K562 (cell line): ENCODE measurements around the gene HSF2BP. TPM values are rescaled to one million over a fixed set of nuclear protein-coding genes. Genes with fewer than 3 reads are reported as not detected.
A peak's percentile ranks its signal among the peaks of the same experiment; 100 is the strongest.

Source experiments
- ATAC-seq: fragments of 200-7000 bp; cut with Tn5 transposase; 3 replicates; pipeline ENCODE4 v1.9.1; 2020; ENCODE audit warnings: moderate library complexity
- BruUV-seq: library from RNA; stranded (reverse); fragments of 400-500 nt; replicated peaks from 2 replicates; lab custom pipeline; 2021; lab: Mats Ljungman, UMichigan
- CTCF ChIA-PET: fragments of 300-600 bp; formaldehyde crosslinking; extraction: SDS; loops from one replicate; lab custom pipeline; 2021; ENCODE audit warnings: low intra/inter-chr PET ratio; lab: Yijun Ruan, JAX
- POLR2A ChIA-PET: fragments of 300-600, 350-650 bp; sonication (Branson Sonifier 250); formaldehyde crosslinking; extraction: SDS; loops from one replicate; lab custom pipeline; 2021; ENCODE audit warnings: antibody characterized with exemption, inconsistent platforms; lab: Yijun Ruan, JAX
- DNase-seq, 4 experiments: peaks; one replicate each; pipeline versions ENCODE4 v3.0.0 to v3.0.0-alpha.2; 2011 to 2018; ENCODE audit warnings: low spot score in 3 of 4, mixed read lengths in 3 of 4; ENCODE audit errors: extremely low read depth in 1 of 4
- FAIRE-seq: peaks from 2 replicates; lab custom pipeline; 2011; peaks lifted over from hg19 to GRCh38; lab: Jason Lieb, UNC
- H2AFZ ChIP-seq: 2 replicates; pipeline ENCODE4 v1.6.0; 2011; ENCODE audit warnings: low read depth, low read length, control low read depth, inconsistent platforms
- H3K27ac ChIP-seq: fragments of 200-600 bp; 3 replicates; pipeline ENCODE4 v1.8.0; 2011; ENCODE audit warnings: low read depth, mild to moderate bottlenecking, control low read depth, inconsistent platforms, low read length, moderate library complexity, mixed read lengths; ENCODE audit errors: extremely low read depth
- H3K27me3 ChIP-seq, 2 experiments: fragments of 300-600 bp in 1 of 2; 2 replicates in 1 of 2; 3 replicates in 1 of 2; pipeline versions ENCODE4 v1.6.0 to v1.8.0; 2011; ENCODE audit warnings: inconsistent platforms in 2 of 2, low read length in 2 of 2, mild to moderate bottlenecking in 1 of 2, mixed read lengths in 1 of 2, moderate library complexity in 1 of 2; ENCODE audit not compliant: control insufficient read depth in 2 of 2, insufficient read depth in 2 of 2
- H3K36me3 ChIP-seq: fragments of 300-600 bp; 3 replicates; pipeline ENCODE4 v1.8.0; 2011; ENCODE audit warnings: mild to moderate bottlenecking, low read length, inconsistent platforms; ENCODE audit not compliant: control insufficient read depth, insufficient read depth
- H3K4me1 ChIP-seq, 2 experiments: fragments of 200-600 bp in 1 of 2; replicated peaks in 1 of 2; 2 replicates in 1 of 2; 3 replicates in 1 of 2; pipeline versions ENCODE4 v1.5.1 to v1.8.0; 2011; ENCODE audit warnings: inconsistent platforms in 2 of 2, low read length in 2 of 2, mild to moderate bottlenecking in 1 of 2, mixed read lengths in 1 of 2, moderate library complexity in 1 of 2; ENCODE audit not compliant: control insufficient read depth in 2 of 2, insufficient read depth in 2 of 2
- H3K4me2 ChIP-seq: 2 replicates; pipeline ENCODE4 v1.6.1; 2011; ENCODE audit warnings: low read length, control low read depth, inconsistent platforms, mixed read lengths; ENCODE audit not compliant: insufficient read depth
- H3K4me3 ChIP-seq: fragments of 200-600 bp; sonication (generic), shearing (Covaris generic); 2 replicates; pipeline ENCODE4 v1.5.1; 2016; ENCODE audit warnings: control low read depth, inconsistent platforms
- H3K79me2 ChIP-seq: fragments of 200-600 bp; 3 replicates; pipeline ENCODE4 v1.8.0; 2011; ENCODE audit warnings: low read length, inconsistent platforms; ENCODE audit not compliant: control insufficient read depth, insufficient read depth
- H3K9ac ChIP-seq, 2 experiments: 2 replicates each; pipeline versions ENCODE4 v1.6.0 to v1.6.1; 2011; ENCODE audit warnings: low read depth in 2 of 2, low read length in 2 of 2, control low read depth in 1 of 2, inconsistent platforms in 1 of 2, mild to moderate bottlenecking in 1 of 2, mixed read lengths in 1 of 2; ENCODE audit not compliant: insufficient read depth in 1 of 2
- H3K9me1 ChIP-seq: one replicate; pipeline ENCODE4 v1.6.0; 2011; ENCODE audit warnings: inconsistent platforms, mild to moderate bottlenecking, low read length, moderate library complexity; ENCODE audit not compliant: control insufficient read depth, insufficient read depth
- H3K9me3 ChIP-seq: replicated peaks from 2 replicates; pipeline ENCODE4 v1.5.1; 2011; ENCODE audit warnings: low read depth, low read length, inconsistent platforms; ENCODE audit not compliant: control insufficient read depth, insufficient read depth
- H4K20me1 ChIP-seq: replicated peaks from 2 replicates; pipeline ENCODE4 v1.6.1; 2011; ENCODE audit warnings: low read length, inconsistent platforms, mixed read lengths; ENCODE audit not compliant: control insufficient read depth, insufficient read depth
- ARID1B ChIP-seq: fragments of 450-650 bp; IDR thresholded peaks from 2 replicates; pipeline ENCODE4 v1.6.1; 2016; ENCODE audit warnings: antibody characterized with exemption, mild to moderate bottlenecking, inconsistent platforms
- ASH1L ChIP-seq: fragments of 450-650 bp; IDR thresholded peaks from 2 replicates; pipeline ENCODE4 v1.6.1; 2018; ENCODE audit warnings: borderline replicate concordance, mild to moderate bottlenecking, low read depth; ENCODE audit not compliant: partially characterized antibody
- FUS ChIP-seq: fragments of 200-400 bp; formaldehyde crosslinking; optimal IDR thresholded peaks from 2 replicates; pipeline ENCODE3; 2017; ENCODE audit warnings: low read depth, low read length
- HIVEP1 ChIP-seq: fragments of 250-450 bp; sonication (Bioruptor Pico); IDR thresholded peaks from 2 replicates; pipeline ENCODE4 v1.4.0; 2020; ENCODE audit warnings: mild to moderate bottlenecking
- JUN ChIP-seq, 2 experiments: sonication (generic) in 1 of 2; formaldehyde crosslinking in 1 of 2; IDR thresholded peaks; 2 replicates each; pipeline versions ENCODE4 v1.6.1 to v1.8.0; 2012 to 2022; ENCODE audit warnings: borderline replicate concordance in 2 of 2, mild to moderate bottlenecking in 2 of 2, improper control_type of control experiment in 1 of 2, low read depth in 1 of 2, low read length in 1 of 2, missing genetic modification reagents in 1 of 2
- MYBL2 ChIP-seq, 2 experiments: fragments of 450-650 bp in 1 of 2; sonication (generic) in 1 of 2; formaldehyde crosslinking in 1 of 2; IDR thresholded peaks; 2 replicates each; pipeline versions ENCODE4 v1.6.1 to v1.8.1; 2017 to 2022; ENCODE audit warnings: borderline replicate concordance in 1 of 2, inconsistent platforms in 1 of 2, low read depth in 1 of 2, mild to moderate bottlenecking in 1 of 2, missing genetic modification reagents in 1 of 2, moderate library complexity in 1 of 2
- NBN ChIP-seq: fragments of 450-650 bp; IDR thresholded peaks from 2 replicates; pipeline ENCODE4 v1.6.1; 2016; ENCODE audit warnings: low read depth, mild to moderate bottlenecking
- NR4A1 ChIP-seq, 2 experiments: fragments of 250-450 bp in 1 of 2; fragments of 450-650 bp in 1 of 2; sonication (Bioruptor Pico) in 1 of 2; IDR thresholded peaks; 2 replicates each; pipeline versions ENCODE4 v1.4.0 to v1.6.1; 2016 to 2020; ENCODE audit warnings: mild to moderate bottlenecking in 2 of 2, missing compliant biosample characterization in 1 of 2, missing genetic modification characterization in 1 of 2, moderate library complexity in 1 of 2
- POLR2G ChIP-seq: fragments of 200-400 bp; formaldehyde crosslinking; IDR thresholded peaks from 2 replicates; pipeline ENCODE4 v1.6.1; 2017; ENCODE audit warnings: low read depth, mild to moderate bottlenecking, antibody characterized with exemption, low read length, moderate library complexity
- RCOR1 ChIP-seq, 2 experiments: IDR thresholded peaks; 2 replicates each; pipeline ENCODE4 v1.6.1; 2012; ENCODE audit warnings: low read depth in 2 of 2, low read length in 2 of 2, borderline replicate concordance in 1 of 2, improper control_type of control experiment in 1 of 2
- TRIM24 ChIP-seq, 2 experiments: fragments of 450-650 bp; IDR thresholded peaks; 2 replicates each; pipeline ENCODE4 v1.6.1; 2016
- ZBTB7A ChIP-seq: IDR thresholded peaks from 2 replicates; pipeline ENCODE4 v1.6.1; 2011; ENCODE audit warnings: low read depth, mild to moderate bottlenecking, low read length, moderate library complexity, borderline replicate concordance; ENCODE audit not compliant: control insufficient read depth
- ZNF133 ChIP-seq: fragments of 250-450 bp; sonication (Bioruptor Pico); IDR thresholded peaks from 2 replicates; pipeline ENCODE4 v1.4.0; 2020; ENCODE audit warnings: mild to moderate bottlenecking
- ZNF175 ChIP-seq: fragments of 200-800 bp; sonication (Bioruptor generic); IDR thresholded peaks from 2 replicates; pipeline ENCODE4 v1.6.1; 2016; ENCODE audit warnings: low read depth, mild to moderate bottlenecking, missing genetic modification characterization, missing compliant biosample characterization
- ZNF449 ChIP-seq: fragments of 250-450 bp; sonication (Bioruptor Pico); IDR thresholded peaks from 2 replicates; pipeline ENCODE4 v1.8.0; 2022; ENCODE audit warnings: moderate library complexity, mild to moderate bottlenecking, inconsistent platforms
- ZNF766 ChIP-seq: fragments of 200-800 bp; sonication (Bioruptor generic); conservative IDR thresholded peaks from 2 replicates; pipeline ENCODE4 v1.6.1; 2016; ENCODE audit warnings: missing genetic modification characterization, missing compliant biosample characterization
- WGBS: fragments of 100-300 bp; shearing (Covaris generic); methylation state at CpG from one replicate; pipeline ENCODE4 v1.1.6; 2016; ENCODE audit warnings: low coverage, mixed read lengths; ENCODE audit not compliant: insufficient coverage; ENCODE audit errors: missing lambda C conversion rate; 5-methylcytosine and 5-hydroxymethylcytosine counted together
- in situ Hi-C: fragments of 300-500 bp; cut with MboI; formaldehyde crosslinking; loops from 4 replicates; pipeline ENCODE4 v1.15.0; 2018; ENCODE audit warnings: inconsistent platforms, mixed read lengths
- intact Hi-C: fragments of 100-400 bp; cut with micrococcal nuclease; formaldehyde crosslinking; loops from 2 replicates; pipeline ENCODE4 v1.14.2; 2022
- polyA plus RNA-seq, 8 experiments: library from polyadenylated mRNA; depleted of rRNA in 4 of 8; stranded (reverse) in 5 of 8; unstranded in 3 of 8; fragments of >200 nt; fragmentation: Nextera tagmentation in 2 of 8; fragmentation: Illumina TruSeq in 1 of 8; extraction: Ambion mirVana in 2 of 8; extraction: Trizol in 1 of 8; gene quantifications; 2 replicates each; pipeline versions ENCODE4 v1.2.1 to v1.2.3, GENCODE V29; 2011 to 2014; ENCODE audit warnings: inconsistent platforms in 1 of 8, missing spikeins in 1 of 8
- total RNA-seq, 7 experiments: library from RNA; depleted of rRNA in 6 of 7; stranded (reverse); fragments of >200 nt in 6 of 7; fragmentation: Illumina TruSeq in 2 of 7; extraction: Trizol in 2 of 7; gene quantifications; 2 replicates each; pipeline versions ENCODE4 v1.2.1 to v1.2.3, GENCODE V29; 2011 to 2021; ENCODE audit warnings: low replicate concordance in 1 of 7
- TF ChIP-seq, protein P1 (sequence below): fragments of 450-650 bp; IDR thresholded peaks from 2 replicates; pipeline ENCODE4 v1.6.1; 2016; ENCODE audit warnings: low read depth, mild to moderate bottlenecking, moderate library complexity

HSF2BP gene
- total and polyA plus RNA-seq, 9 of the 15 experiments (the other 6 are each of a cell fraction or from before 2014, with no cell fraction given): 0.04 to 0.57 (median 0.20) TPM; not detected in 2

DNA sequence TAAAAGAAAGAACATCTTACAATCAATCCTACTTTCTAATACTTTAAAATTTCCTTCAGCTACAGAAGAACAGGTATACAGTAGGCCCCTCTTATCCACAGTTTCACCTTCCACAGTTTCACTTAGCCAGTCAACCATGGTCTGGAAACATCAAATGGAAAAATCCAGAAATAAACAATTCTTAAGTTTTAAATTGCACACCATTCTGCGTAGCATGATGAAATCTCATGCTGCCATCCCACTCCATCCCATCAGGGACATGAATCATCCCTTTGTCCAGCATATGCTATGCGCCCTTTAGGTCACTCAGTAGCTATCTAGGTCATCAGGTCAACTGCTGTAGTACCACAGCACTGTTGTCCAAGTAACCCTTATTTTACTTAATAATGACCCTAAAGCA is 67.7 kb downstream of the HSF2BP start (continued):
- TF ChIP-seq TRIM24 (IDR thresholded peaks at IDR 0.05): 0 out of 4 replicates have a peak, but pooled peaks of 1 of the 2 experiments have one; percentile 22
- TF ChIP-seq ZNF175 (CRISPR knock-in tag): no peak
- TF ChIP-seq, protein P1, sequence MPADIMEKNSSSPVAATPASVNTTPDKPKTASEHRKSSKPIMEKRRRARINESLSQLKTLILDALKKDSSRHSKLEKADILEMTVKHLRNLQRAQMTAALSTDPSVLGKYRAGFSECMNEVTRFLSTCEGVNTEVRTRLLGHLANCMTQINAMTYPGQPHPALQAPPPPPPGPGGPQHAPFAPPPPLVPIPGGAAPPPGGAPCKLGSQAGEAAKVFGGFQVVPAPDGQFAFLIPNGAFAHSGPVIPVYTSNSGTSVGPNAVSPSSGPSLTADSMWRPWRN: 0 out of 2 replicates have a peak, but pooled peaks have one; percentile 60
- TF ChIP-seq RCOR1 (IDR thresholded peaks at IDR 0.05; ENCODE audit: borderline replicate concordance in 1 of 2, low read depth in 2 of 2, low read length in 2 of 2): peak in 1 of 2 experiments; percentile 69; a peak in 1 of 4 replicates
- peak; percentile 43; the same call in 1 of the 2 replicates for TF ChIP-seq JUN (IDR thresholded peaks at IDR 0.05; ENCODE audit: borderline replicate concordance, low read depth, low read length)
- no peak for TF ChIP-seq JUN (CRISPR knock-in tag; IDR thresholded peaks at IDR 0.05; ENCODE audit: borderline replicate concordance)

DNA sequence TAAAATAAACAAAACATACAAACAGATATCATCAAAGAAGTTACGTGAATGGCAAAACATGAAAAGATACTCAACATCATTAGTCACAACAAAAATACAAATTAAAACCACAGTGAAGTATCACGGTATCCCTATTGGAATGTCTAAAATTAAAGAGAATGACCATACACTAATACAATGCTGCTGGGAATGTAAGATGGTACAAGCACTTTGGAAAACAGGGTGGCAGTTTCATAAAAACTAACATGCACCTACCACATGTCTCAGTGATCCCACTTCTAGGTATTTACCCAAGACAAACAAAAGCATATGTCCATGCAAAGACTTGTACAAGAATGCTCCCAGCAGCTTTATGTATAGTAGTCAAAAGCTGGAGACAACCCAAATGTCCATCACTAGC is 69.1 kb downstream of the HSF2BP start:
- POLR2A ChIA-PET: interaction anchor here (0.9 to 3.3 kb wide), 2 partner anchors 12 to 16 kb away, joined by 3 to 11 read pairs; no protein-coding TSS in a partner anchor
- no peak for ATAC-seq
- Histone ChIP-seq H3K4me1 (no peaks in the 10 kb centered on the region), H3K4me3 (no peak overlapping the region), H3K79me2 (no peaks in the 10 kb centered on the region), H3K9me3 (no peaks in the 10 kb centered on the region), H3K4me2 (no peak overlapping the region), H3K27me3 (peaks cover 16 to 27% of the 10 kb centered on the region in 2 experiments), H4K20me1 (no peaks in the 10 kb centered on the region), H3K9me1 (no peaks in the 10 kb centered on the region), H3K27ac (no peak overlapping the region), H2AFZ (no peak overlapping the region), H3K36me3 (no peaks in the 10 kb centered on the region), H3K9ac (no peak overlapping the region)
- intact Hi-C loops (no loop called here), in situ Hi-C loops (no loop called here)
- WGBS: 2% methylated on average over 2 of the region's 2 CpGs
- no TSS peak for BruUV-seq
- no peak for DNase-seq
- CTCF ChIA-PET: no interaction called here
- FAIRE-seq: no peak
- TF ChIP-seq ZBTB7A (no peak), FUS (no peak), MYBL2 (IDR thresholded peaks at IDR 0.05; ENCODE audit: low read depth) (no peak), MYBL2 (CRISPR knock-in tag; IDR thresholded peaks at IDR 0.05; ENCODE audit: borderline replicate concordance) (no peak), ASH1L (no peak), ZNF133 (no peak), ARID1B (no peak), ZNF449 (CRISPR knock-in tag) (no peak), NBN (no peak), NR4A1 (CRISPR knock-in tag; IDR thresholded peaks at IDR 0.05) (no peak), NR4A1 (tag; IDR thresholded peaks at IDR 0.05) (no peak), ZNF766 (CRISPR knock-in tag) (no peak), POLR2G (no peak), HIVEP1 (CRISPR knock-in tag) (no peak)
